ENCODE data around the gene RDH11.
"Not testable (repeated sequence)": the region's sequence is repeated elsewhere in the genome, so short reads cannot be mapped to it uniquely, and the experiment has no call there.

Gene RDH11

GRCh38 chr14:67703997-67704396 is 8.4 kb upstream of the RDH11 start:
- DNase-seq = no peak

- not testable (repeated sequence) for DNase-seq
Observed at GRCh38 chr14:67701492-67701891, 5.9 kb upstream of the RDH11 start, which contains the start of gene RDH12. TSS of gene RDH12 (plus strand) at chr14:67701886. CDS start at chr14:67722643, 20,757 bp downstream.

- no peak for DNase-seq
Observed at GRCh38 chr14:67698179-67698578, 2.6 kb upstream of the RDH11 start.

- DNase-seq = no peak
Observed at GRCh38 chr14:67697006-67697405, 1.4 kb upstream of the RDH11 start.

- DNase-seq = peak; percentile 98
Observed at GRCh38 chr14:67694791-67695393, 672 bp downstream of the RDH11 start.

- peak; percentile 79 for DNase-seq
Observed at GRCh38 chr14:67690011-67690410, 5.6 kb downstream of the RDH11 start.

GRCh38 chr14:67683842-67684241 is 11.7 kb downstream of the RDH11 start:
- no peak for DNase-seq

GRCh38 chr14:67680941-67681340 is 14.6 kb downstream of the RDH11 start:
- DNase-seq = no peak

GRCh38 chr14:67680121-67680602 is 15.4 kb downstream of the RDH11 start:
- DNase-seq = peak; percentile 42

- DNase-seq = no peak
Observed at GRCh38 chr14:67679006-67679405, 16.6 kb downstream of the RDH11 start.

- DNase-seq = no peak
Observed at GRCh38 chr14:67675219-67675582, 20.4 kb downstream of the RDH11 start.

- peak; percentile 91 for DNase-seq
Observed at GRCh38 chr14:67674480-67675218, 20.9 kb downstream of the RDH11 start, which contains the start of gene VTI1B. TSS of gene VTI1B (minus strand) at chr14:67674632. CDS start at chr14:67674489, 143 bp downstream.

- peak; percentile 90 for DNase-seq
Observed at GRCh38 chr14:67674139-67674479, 21.5 kb downstream of the RDH11 start.

GRCh38 chr14:67673451-67673850 is 22.1 kb downstream of the RDH11 start:
- peak; percentile 9 for DNase-seq

- no peak for DNase-seq
Observed at GRCh38 chr14:67668559-67668958, 27.0 kb downstream of the RDH11 start.

- DNase-seq = peak; percentile 59
Observed at GRCh38 chr14:67666750-67667449, 28.7 kb downstream of the RDH11 start.

- no peak for DNase-seq
Observed at GRCh38 chr14:67665868-67666267, 29.7 kb downstream of the RDH11 start.

- DNase-seq = no peak
Observed at GRCh38 chr14:67663633-67664032, 31.9 kb downstream of the RDH11 start.

GRCh38 chr14:67653651-67654280 is 41.8 kb downstream of the RDH11 start:
- DNase-seq = no peak

- DNase-seq = no peak
Observed at GRCh38 chr14:67652189-67652588, 43.4 kb downstream of the RDH11 start.

GRCh38 chr14:67650694-67651093 is 44.9 kb downstream of the RDH11 start:
- DNase-seq = no peak

- no peak for DNase-seq
Observed at GRCh38 chr14:67650151-67650550, 45.4 kb downstream of the RDH11 start.

GRCh38 chr14:67646131-67646530 is 49.4 kb downstream of the RDH11 start:
- no peak for DNase-seq
